Measurements from ENCODE around the gene MSMB. TPM values are rescaled to one million over a fixed set of nuclear protein-coding genes. Genes with fewer than 3 reads are reported as not detected.

MSMB gene
- total and polyA plus RNA-seq, 9 of the 15 experiments (the other 6 are each of a cell fraction or from before 2014, with no cell fraction given), result 0.21 to 0.60 TPM; not detected in 7

DNA sequence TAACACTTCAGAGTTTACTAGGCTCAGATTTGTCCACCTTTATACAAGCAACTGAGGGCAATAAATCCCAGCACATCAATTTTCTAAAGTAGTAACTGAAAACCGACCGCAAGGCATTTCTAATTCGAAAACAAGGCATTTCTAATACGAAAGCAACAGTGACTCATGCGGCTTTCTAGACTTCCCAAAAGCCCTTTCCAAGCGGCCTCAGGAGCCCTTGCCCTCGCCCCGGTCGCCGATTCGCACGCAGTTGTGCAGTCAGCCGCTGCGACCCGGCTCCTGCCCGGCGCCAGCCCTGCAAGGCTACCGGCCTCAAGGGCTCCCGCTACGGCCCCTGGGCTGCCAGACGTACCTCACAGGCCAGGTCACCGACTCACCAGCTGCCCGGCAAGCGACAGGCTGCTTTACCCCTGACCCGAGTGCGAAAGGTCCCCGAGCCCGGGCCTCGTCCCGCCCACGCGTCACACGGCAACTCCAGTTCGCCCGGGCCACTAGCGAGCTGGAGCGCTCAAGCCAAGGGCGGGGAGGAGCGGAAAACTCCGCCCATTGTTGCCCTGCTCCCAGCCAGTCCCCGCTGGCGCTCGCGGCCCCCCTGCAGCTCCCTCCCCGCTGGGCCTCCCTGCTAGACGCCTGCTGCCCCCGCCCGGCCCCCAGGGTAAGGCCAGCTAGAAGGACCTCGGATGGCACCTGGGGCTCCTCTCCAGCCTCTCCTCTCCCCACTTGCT is 22.9 kb downstream of the MSMB start (continued):
- TF ChIP-seq ZBTB8A (IDR thresholded peaks at IDR 0.05; ENCODE audit: partially characterized antibody), result no peak
- peak; percentile 84 for TF ChIP-seq CTBP1 (IDR thresholded peaks at IDR 0.05; ENCODE audit: borderline replicate concordance)
- no peak; the same call in 1 of the 2 replicates for TF ChIP-seq MTA2 (IDR thresholded peaks at IDR 0.05; ENCODE audit: low read depth)
- no peak for TF ChIP-seq ELF4 (CRISPR knock-in tag; IDR thresholded peaks at IDR 0.05)
- TF ChIP-seq GATAD2A (IDR thresholded peaks at IDR 0.05), result 0 out of 2 replicates have a peak, but pooled peaks have one; percentile 35
- TF ChIP-seq FOSL1 (tag; conservative IDR thresholded peaks at IDR 0.05), result peak; percentile 88
- no peak for TF ChIP-seq POLR2AphosphoS2 (IDR thresholded peaks at IDR 0.05; ENCODE audit: low read length)
- peak; percentile 82 for TF ChIP-seq RB1 (IDR thresholded peaks at IDR 0.05; ENCODE audit: low read depth)
- TF ChIP-seq ZNF174 (CRISPR knock-in tag; IDR thresholded peaks at IDR 0.05), result no peak
- TF ChIP-seq, protein P1, sequence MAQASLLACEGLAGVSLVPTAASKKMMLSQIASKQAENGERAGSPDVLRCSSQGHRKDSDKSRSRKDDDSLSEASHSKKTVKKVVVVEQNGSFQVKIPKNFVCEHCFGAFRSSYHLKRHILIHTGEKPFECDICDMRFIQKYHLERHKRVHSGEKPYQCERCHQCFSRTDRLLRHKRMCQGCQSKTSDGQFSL (CRISPR knock-in tag; IDR thresholded peaks at IDR 0.05), result no peak
- TF ChIP-seq, protein P1 (tag; IDR thresholded peaks at IDR 0.05), result no peak
- 0 out of 2 replicates have a peak, but pooled peaks have one; percentile 81 for TF ChIP-seq LCOR (CRISPR knock-in tag; IDR thresholded peaks at IDR 0.05)
- no peak for TF ChIP-seq ZNF507 (tag; conservative IDR thresholded peaks at IDR 0.05)
- no peak for TF ChIP-seq MEF2A (IDR thresholded peaks at IDR 0.05; ENCODE audit: control insufficient read depth, low read depth, low read length)
- peak; percentile 50 for TF ChIP-seq HNRNPLL (IDR thresholded peaks at IDR 0.05; ENCODE audit: low read depth, low read length, poor library complexity, severe bottlenecking)
- TF ChIP-seq, protein P2, sequence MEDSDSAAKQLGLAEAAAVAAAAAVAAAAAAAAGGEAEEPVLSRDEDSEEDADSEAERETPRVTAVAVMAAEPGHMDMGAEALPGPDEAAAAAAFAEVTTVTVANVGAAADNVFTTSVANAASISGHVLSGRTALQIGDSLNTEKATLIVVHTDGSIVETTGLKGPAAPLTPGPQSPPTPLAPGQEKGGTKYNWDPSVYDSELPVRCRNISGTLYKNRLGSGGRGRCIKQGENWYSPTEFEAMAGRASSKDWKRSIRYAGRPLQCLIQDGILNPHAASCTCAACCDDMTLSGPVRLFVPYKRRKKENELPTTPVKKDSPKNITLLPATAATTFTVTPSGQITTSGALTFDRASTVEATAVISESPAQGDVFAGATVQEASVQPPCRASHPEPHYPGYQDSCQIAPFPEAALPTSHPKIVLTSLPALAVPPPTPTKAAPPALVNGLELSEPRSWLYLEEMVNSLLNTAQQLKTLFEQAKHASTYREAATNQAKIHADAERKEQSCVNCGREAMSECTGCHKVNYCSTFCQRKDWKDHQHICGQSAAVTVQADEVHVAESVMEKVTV (CRISPR knock-in tag; IDR thresholded peaks at IDR 0.05), result peak; percentile 54
- TF ChIP-seq PATZ1 (CRISPR knock-in tag; IDR thresholded peaks at IDR 0.05; ENCODE audit: borderline replicate concordance), result no peak; the same call in 1 of the 2 replicates
- TF ChIP-seq, protein P3, sequence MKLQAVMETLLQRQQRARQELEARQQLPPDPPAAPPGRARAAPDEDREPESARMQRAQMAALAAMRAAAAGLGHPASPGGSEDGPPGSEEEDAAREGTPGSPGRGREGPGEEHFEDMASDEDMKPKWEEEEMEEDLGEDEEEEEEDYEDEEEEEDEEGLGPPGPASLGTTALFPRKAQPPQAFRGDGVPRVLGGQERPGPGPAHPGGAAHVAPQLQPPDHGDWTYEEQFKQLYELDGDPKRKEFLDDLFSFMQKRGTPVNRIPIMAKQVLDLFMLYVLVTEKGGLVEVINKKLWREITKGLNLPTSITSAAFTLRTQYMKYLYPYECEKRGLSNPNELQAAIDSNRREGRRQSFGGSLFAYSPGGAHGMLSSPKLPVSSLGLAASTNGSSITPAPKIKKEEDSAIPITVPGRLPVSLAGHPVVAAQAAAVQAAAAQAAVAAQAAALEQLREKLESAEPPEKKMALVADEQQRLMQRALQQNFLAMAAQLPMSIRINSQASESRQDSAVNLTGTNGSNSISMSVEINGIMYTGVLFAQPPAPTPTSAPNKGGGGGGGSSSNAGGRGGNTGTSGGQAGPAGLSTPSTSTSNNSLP (IDR thresholded peaks at IDR 0.05; ENCODE audit: borderline replicate concordance, low read depth, low read length), result no peak
- no peak for TF ChIP-seq E2F3 (CRISPR knock-in tag; IDR thresholded peaks at IDR 0.05)
- TF ChIP-seq ZFP30 (CRISPR knock-in tag; IDR thresholded peaks at IDR 0.05; ENCODE audit: borderline replicate concordance), result no peak
- TF ChIP-seq NELFE (IDR thresholded peaks at IDR 0.05; ENCODE audit: insufficient read depth, insufficient read length), result no peak
- no peak for TF ChIP-seq ARNT (IDR thresholded peaks at IDR 0.05)
